ENCODE results near the gene ATP13A4.

ATP13A4 gene

DNA sequence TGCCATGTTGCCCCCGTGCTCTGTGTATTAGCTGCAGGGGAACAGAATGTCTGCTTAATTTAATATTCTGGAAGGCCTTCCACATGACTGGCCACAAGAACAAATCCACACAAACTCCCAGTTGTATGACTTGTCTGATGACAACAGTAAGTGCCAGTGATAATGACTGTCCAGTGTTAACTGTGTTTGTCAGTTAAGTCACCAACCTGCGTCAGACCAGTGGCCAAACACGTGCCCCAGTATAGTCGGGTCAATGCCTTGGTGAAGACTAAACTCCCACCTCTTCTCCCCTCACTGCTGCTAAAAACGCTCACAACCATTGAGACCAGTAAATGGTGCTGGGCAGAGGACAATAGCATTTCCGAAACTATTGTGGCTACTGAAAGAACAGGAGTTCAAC, 166.3 kb downstream of the ATP13A4 start:
- Histone ChIP-seq H3K27me3 (ENCODE audit: control insufficient read depth, insufficient read depth, low read length) (no peaks in the 10 kb centered on the region), H3K36me3 (ENCODE audit: control insufficient read depth, low read depth, low read length) (no peaks in the 10 kb centered on the region), H3K4me3 (ENCODE audit: low read length) (no peak overlapping the region), H3K9ac (ENCODE audit: low read length) (no peak overlapping the region), H3K4me1 (ENCODE audit: control insufficient read depth, low read depth, low read length) (peaks cover 38% of the 10 kb centered on the region), H3K27ac (ENCODE audit: low read length) (no peak overlapping the region), H3K9me3 (ENCODE audit: control insufficient read depth, low read depth, low read length) (no peaks in the 10 kb centered on the region)

GRCh38 chr3:193387596-193387995, 167.1 kb downstream of the ATP13A4 start:
- Histone ChIP-seq H3K4me3 (ENCODE audit: low read length) (no peak overlapping the region), H3K27me3 (ENCODE audit: control insufficient read depth, insufficient read depth, low read length) (no peaks in the 10 kb centered on the region), H3K27ac (ENCODE audit: low read length) (no peak overlapping the region), H3K9ac (ENCODE audit: low read length) (no peak overlapping the region), H3K9me3 (ENCODE audit: control insufficient read depth, low read depth, low read length) (no peaks in the 10 kb centered on the region), H3K4me1 (ENCODE audit: control insufficient read depth, low read depth, low read length) (peaks cover 38% of the 10 kb centered on the region), H3K36me3 (ENCODE audit: control insufficient read depth, low read depth, low read length) (no peaks in the 10 kb centered on the region)

DNA sequence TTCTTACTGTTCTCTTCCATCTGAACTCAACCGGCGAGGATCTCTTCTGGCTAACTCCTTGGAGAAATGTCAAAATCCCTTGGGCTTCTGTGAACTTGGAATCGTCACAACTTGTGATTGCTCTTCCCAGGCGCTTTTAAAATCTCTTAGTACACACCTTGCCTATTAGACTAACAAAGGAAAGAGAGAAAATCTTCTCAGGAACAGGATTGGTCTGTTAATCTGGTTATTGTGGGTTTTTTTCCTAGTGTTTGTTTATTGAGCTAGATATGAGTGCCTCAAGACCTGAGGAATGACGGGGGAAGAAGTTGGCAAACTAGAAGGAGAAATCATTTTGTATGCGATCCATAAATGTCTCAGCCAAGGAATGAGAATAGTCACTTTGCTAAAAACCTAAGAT, 176.0 kb downstream of the ATP13A4 start, which contains the start of gene ATP13A5:
TSS of gene ATP13A5 (minus strand) at position 48 of the 400 bp plus-strand sequence. CDS start at position 20, 28 bp downstream.
- Histone ChIP-seq H3K4me3 (ENCODE audit: low read length) (no peak within 1 kb of the TSS), H3K9ac (ENCODE audit: low read length) (no peak within 1 kb of the TSS), H3K27me3 (ENCODE audit: control insufficient read depth, insufficient read depth, low read length) (no peaks in the 10 kb centered on the region), H3K9me3 (ENCODE audit: control insufficient read depth, low read depth, low read length) (no peaks in the 10 kb centered on the region), H3K36me3 (ENCODE audit: control insufficient read depth, low read depth, low read length) (no peaks in the 10 kb centered on the region), H3K27ac (ENCODE audit: low read length) (no peak within 1 kb of the TSS), H3K4me1 (ENCODE audit: control insufficient read depth, low read depth, low read length) (peaks cover 12% of the 10 kb centered on the region)

GRCh38 chr3:193377591-193377990, 177.1 kb downstream of the ATP13A4 start:
- Histone ChIP-seq H3K9me3 (ENCODE audit: control insufficient read depth, low read depth, low read length) (no peaks in the 10 kb centered on the region), H3K4me1 (ENCODE audit: control insufficient read depth, low read depth, low read length) (peaks cover 12% of the 10 kb centered on the region), H3K27ac (ENCODE audit: low read length) (no peak overlapping the region), H3K4me3 (ENCODE audit: low read length) (no peak overlapping the region), H3K27me3 (ENCODE audit: control insufficient read depth, insufficient read depth, low read length) (no peaks in the 10 kb centered on the region), H3K9ac (ENCODE audit: low read length) (no peak overlapping the region), H3K36me3 (ENCODE audit: control insufficient read depth, low read depth, low read length) (no peaks in the 10 kb centered on the region)

GRCh38 chr3:193375614-193376013, 179.1 kb downstream of the ATP13A4 start:
- no peaks in the 10 kb centered on the region for H3K27me3 ChIP-seq (ENCODE audit: control insufficient read depth, insufficient read depth, low read length)
- peaks cover 12% of the 10 kb centered on the region for H3K4me1 ChIP-seq (ENCODE audit: control insufficient read depth, low read depth, low read length)
- H3K9ac ChIP-seq (ENCODE audit: low read length), result no peak overlapping the region
- H3K4me3 ChIP-seq (ENCODE audit: low read length), result no peak overlapping the region
- H3K9me3 ChIP-seq (ENCODE audit: control insufficient read depth, low read depth, low read length), result no peaks in the 10 kb centered on the region
- no peak overlapping the region for H3K27ac ChIP-seq (ENCODE audit: low read length)
- H3K36me3 ChIP-seq (ENCODE audit: control insufficient read depth, low read depth, low read length), result no peaks in the 10 kb centered on the region

GRCh38 chr3:193372783-193373182, 181.9 kb downstream of the ATP13A4 start:
- H3K9ac ChIP-seq (ENCODE audit: low read length), result no peak overlapping the region
- H3K27ac ChIP-seq (ENCODE audit: low read length), result no peak overlapping the region
- H3K9me3 ChIP-seq (ENCODE audit: control insufficient read depth, low read depth, low read length), result no peaks in the 10 kb centered on the region
- H3K4me3 ChIP-seq (ENCODE audit: low read length), result no peak overlapping the region
- H3K36me3 ChIP-seq (ENCODE audit: control insufficient read depth, low read depth, low read length), result no peaks in the 10 kb centered on the region
- peaks cover 2% of the 10 kb centered on the region for H3K4me1 ChIP-seq (ENCODE audit: control insufficient read depth, low read depth, low read length)
- H3K27me3 ChIP-seq (ENCODE audit: control insufficient read depth, insufficient read depth, low read length), result no peaks in the 10 kb centered on the region

DNA sequence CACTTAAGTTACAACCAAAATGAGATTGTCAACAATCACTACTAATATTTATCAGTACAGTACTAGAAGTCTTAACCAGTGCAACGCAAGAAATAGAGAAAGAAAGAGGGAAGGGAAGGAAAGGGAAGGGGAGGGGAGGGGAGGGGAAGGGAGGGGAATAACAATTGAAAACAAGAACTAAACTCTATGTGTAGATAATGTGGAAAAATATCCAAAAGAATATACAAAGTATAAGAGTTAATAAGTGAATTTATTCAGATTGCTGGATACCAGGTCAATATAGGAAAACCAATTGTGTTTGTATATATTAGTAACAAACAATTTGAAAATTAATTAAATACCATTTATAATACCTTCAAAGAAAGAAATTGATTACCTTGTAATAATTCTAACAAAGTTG, 186.8 kb downstream of the ATP13A4 start:
- no peaks in the 10 kb centered on the region for H3K9me3 ChIP-seq (ENCODE audit: control insufficient read depth, low read depth, low read length)
- no peaks in the 10 kb centered on the region for H3K4me1 ChIP-seq (ENCODE audit: control insufficient read depth, low read depth, low read length)
- H3K4me3 ChIP-seq (ENCODE audit: low read length), result no peak overlapping the region
- no peaks in the 10 kb centered on the region for H3K36me3 ChIP-seq (ENCODE audit: control insufficient read depth, low read depth, low read length)
- no peak overlapping the region for H3K27ac ChIP-seq (ENCODE audit: low read length)
- H3K9ac ChIP-seq (ENCODE audit: low read length), result no peak overlapping the region
- no peaks in the 10 kb centered on the region for H3K27me3 ChIP-seq (ENCODE audit: control insufficient read depth, insufficient read depth, low read length)

DNA sequence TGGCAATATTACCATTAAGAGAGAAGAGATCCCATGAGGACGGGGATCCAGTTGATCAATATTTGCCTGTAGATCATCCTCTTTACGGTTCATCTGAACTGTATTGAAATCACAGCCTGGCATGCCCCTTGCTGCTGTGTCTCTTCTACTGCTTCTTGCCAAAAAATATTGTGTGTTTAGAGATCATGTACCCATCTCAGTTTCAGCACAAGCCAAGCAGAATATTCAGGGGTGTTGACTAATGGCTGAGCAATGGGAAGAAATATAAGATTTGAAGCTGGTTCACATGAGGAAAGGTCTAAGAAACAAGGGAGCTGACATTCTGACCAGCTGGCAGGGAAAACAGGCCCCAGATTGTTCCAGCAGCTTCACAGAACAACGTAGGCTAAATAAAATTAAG, 197.4 kb downstream of the ATP13A4 start:
- Histone ChIP-seq H3K27me3 (ENCODE audit: control insufficient read depth, insufficient read depth, low read length) (no peaks in the 10 kb centered on the region), H3K27ac (ENCODE audit: low read length) (no peak overlapping the region), H3K4me1 (ENCODE audit: control insufficient read depth, low read depth, low read length) (no peaks in the 10 kb centered on the region), H3K9me3 (ENCODE audit: control insufficient read depth, low read depth, low read length) (no peaks in the 10 kb centered on the region), H3K4me3 (ENCODE audit: low read length) (no peak overlapping the region), H3K36me3 (ENCODE audit: control insufficient read depth, low read depth, low read length) (no peaks in the 10 kb centered on the region), H3K9ac (ENCODE audit: low read length) (no peak overlapping the region)

DNA sequence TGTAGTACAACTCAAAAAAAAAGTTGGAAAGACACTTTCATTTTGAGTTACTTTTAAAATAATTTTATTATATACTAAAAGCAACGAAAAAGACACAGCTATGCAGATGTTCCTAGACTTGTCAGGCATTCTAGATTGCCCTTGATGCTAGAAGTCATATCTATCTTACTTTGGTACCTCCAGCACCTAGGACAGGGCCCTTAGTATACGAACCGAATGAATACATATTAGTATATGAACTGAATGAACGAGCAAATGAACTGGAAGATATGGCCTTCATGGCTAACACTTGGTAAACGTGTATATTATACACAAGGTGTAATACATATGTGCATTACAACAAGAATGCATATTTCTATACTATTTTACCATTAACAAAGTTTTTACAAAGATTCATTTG, 200.3 kb downstream of the ATP13A4 start:
- Histone ChIP-seq H3K36me3 (ENCODE audit: control insufficient read depth, low read depth, low read length) (no peaks in the 10 kb centered on the region), H3K4me1 (ENCODE audit: control insufficient read depth, low read depth, low read length) (peaks cover 7% of the 10 kb centered on the region), H3K27me3 (ENCODE audit: control insufficient read depth, insufficient read depth, low read length) (no peaks in the 10 kb centered on the region), H3K9me3 (ENCODE audit: control insufficient read depth, low read depth, low read length) (no peaks in the 10 kb centered on the region), H3K4me3 (ENCODE audit: low read length) (no peak overlapping the region), H3K27ac (ENCODE audit: low read length) (no peak overlapping the region), H3K9ac (ENCODE audit: low read length) (no peak overlapping the region)

All from iPS-18a (cell line).